LNCaP clone FGC (cell line): ENCODE data around the gene RPL15.

Experiments used
- DNase-seq: peaks from one replicate; pipeline ENCODE4 v3.0.0-alpha.2; 2011; ENCODE audit warnings: low read depth
- H3K4me3 ChIP-seq: 2 replicates; pipeline ENCODE4 v1.5.1; 2011; ENCODE audit warnings: mild to moderate bottlenecking, low read depth, low read length, control low read depth
- CTCF ChIP-seq: IDR thresholded peaks from 2 replicates; pipeline ENCODE4 v1.5.1; 2012; ENCODE audit warnings: mild to moderate bottlenecking; ENCODE audit not compliant: control insufficient read depth, insufficient read depth; ENCODE audit errors: extremely low read depth

Gene RPL15

GRCh38 chr3:23950293-23950692 lies 33.4 kb downstream of the RPL15 start:
- no peak for DNase-seq
- no peak overlapping the region for H3K4me3 ChIP-seq
- TF ChIP-seq CTCF, result no peak

- no peak for DNase-seq
- no peak for TF ChIP-seq CTCF
- H3K4me3 ChIP-seq, result no peak overlapping the region
Measured at GRCh38 chr3:23952646-23953045, 35.7 kb downstream of the RPL15 start.

- no peak for DNase-seq
- TF ChIP-seq CTCF, result no peak
- H3K4me3 ChIP-seq, result no peak overlapping the region
Measured at GRCh38 chr3:23953523-23953922, 36.6 kb downstream of the RPL15 start.

- no peak for DNase-seq
Measured at GRCh38 chr3:23954144-23954543, 37.2 kb downstream of the RPL15 start.

GRCh38 chr3:23956701-23957100 lies 39.8 kb downstream of the RPL15 start:
- no peak for TF ChIP-seq CTCF
- peak; percentile 86 for DNase-seq
- no peak overlapping the region for H3K4me3 ChIP-seq

More at GRCh38 chr3:23954144-23954543, 37.2 kb downstream of the RPL15 start:
- TF ChIP-seq CTCF, result no peak
- no peak overlapping the region for H3K4me3 ChIP-seq

- no peak overlapping the region for H3K4me3 ChIP-seq
- DNase-seq, result peak; percentile 90
- TF ChIP-seq CTCF, result no peak
Measured at GRCh38 chr3:23959135-23959900, 42.4 kb downstream of the RPL15 start.

GRCh38 chr3:23960649-23961048 lies 43.7 kb downstream of the RPL15 start:
- peak; percentile 86 for DNase-seq
- no peak for TF ChIP-seq CTCF
- no peak overlapping the region for H3K4me3 ChIP-seq
